ENCODE results near the gene TLX1. TPM values are rescaled to one million over a fixed set of nuclear protein-coding genes. Genes with fewer than 3 reads are reported as not detected.

TLX1 gene
- total RNA-seq, 4 donors from 2014 or later = not detected

DNA sequence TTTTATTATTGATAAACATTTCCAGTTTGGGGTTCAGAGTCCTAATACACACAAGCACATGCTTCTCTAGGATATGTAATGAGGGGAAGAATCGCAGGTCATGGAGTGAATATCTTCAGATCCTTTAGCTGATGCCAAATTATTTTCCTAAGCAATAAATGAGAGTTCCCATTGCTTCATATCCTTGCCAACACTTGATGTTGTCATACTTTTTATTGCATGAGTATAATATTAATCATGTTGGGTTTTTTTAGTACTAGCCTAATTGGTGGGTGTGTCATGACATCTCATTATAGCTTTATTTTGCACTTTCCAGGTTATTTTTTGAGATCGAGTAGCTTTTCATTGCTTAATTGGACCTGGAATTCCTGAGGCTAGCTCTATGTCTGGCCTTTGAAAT, 35.3 kb downstream of the TLX1 start:
- intact Hi-C loops (cut with DNase I; ENCODE audit: low total_unique reads) = no loop called here
- in situ Hi-C loops (cut with MboI; ENCODE audit: low sequenced_read_pairs in 4 of 4) = no loop called here

DNA sequence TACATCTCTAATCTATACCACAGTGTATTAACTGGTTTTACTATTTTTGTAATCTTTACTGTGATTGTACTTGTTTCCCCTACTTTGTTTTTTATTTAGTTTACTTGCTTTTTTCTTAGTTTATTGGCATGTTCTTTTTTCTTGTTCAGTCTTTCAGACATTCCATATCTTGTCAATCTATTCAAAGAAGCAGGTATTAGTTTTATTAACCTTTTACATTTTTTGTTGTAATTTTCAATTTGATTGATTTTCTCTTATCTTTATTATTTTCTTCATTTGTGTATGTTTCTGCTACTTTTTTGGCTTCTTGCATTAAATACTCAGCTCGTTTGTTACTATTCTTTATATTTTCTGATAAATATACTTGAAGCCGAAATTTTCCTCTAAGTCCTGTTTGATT, 41.6 kb downstream of the TLX1 start:
- intact Hi-C loops (cut with DNase I; ENCODE audit: low total_unique reads) = no loop called here
- Histone ChIP-seq H3K4me1 (no peaks in the 10 kb centered on the region), H3K4me3 (no peak overlapping the region), H3K27ac (no peak overlapping the region), H3K36me3 (no peaks in the 10 kb centered on the region), H3K9me3 (peaks cover 0 to 12% (median 0%) of the 10 kb centered on the region in 3 donors), H3K27me3 (peaks cover 6 to 40% (median 24%) of the 10 kb centered on the region in 3 donors)
- no peak for TF ChIP-seq POLR2A (IDR thresholded peaks at IDR 0.05)
- TF ChIP-seq, protein P1, sequence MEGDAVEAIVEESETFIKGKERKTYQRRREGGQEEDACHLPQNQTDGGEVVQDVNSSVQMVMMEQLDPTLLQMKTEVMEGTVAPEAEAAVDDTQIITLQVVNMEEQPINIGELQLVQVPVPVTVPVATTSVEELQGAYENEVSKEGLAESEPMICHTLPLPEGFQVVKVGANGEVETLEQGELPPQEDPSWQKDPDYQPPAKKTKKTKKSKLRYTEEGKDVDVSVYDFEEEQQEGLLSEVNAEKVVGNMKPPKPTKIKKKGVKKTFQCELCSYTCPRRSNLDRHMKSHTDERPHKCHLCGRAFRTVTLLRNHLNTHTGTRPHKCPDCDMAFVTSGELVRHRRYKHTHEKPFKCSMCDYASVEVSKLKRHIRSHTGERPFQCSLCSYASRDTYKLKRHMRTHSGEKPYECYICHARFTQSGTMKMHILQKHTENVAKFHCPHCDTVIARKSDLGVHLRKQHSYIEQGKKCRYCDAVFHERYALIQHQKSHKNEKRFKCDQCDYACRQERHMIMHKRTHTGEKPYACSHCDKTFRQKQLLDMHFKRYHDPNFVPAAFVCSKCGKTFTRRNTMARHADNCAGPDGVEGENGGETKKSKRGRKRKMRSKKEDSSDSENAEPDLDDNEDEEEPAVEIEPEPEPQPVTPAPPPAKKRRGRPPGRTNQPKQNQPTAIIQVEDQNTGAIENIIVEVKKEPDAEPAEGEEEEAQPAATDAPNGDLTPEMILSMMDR (IDR thresholded peaks at IDR 0.05 in 4 of 5, conservative IDR thresholded peaks at IDR 0.05 in 1 of 5) = no peak
- in situ Hi-C loops (cut with MboI; ENCODE audit: low sequenced_read_pairs in 4 of 4) = no loop called here
- ATAC-seq (no peak), DNase-seq (no peak)

More for the DNA sequence above, 35.3 kb downstream of the TLX1 start:
- no peak overlapping the region for H3K27ac ChIP-seq
- peaks cover 0 to 3% of the 10 kb centered on the region in 2 donors for H3K4me1 ChIP-seq
- H3K36me3 ChIP-seq = no peaks in the 10 kb centered on the region
- peaks cover 26 to 35% (median 35%) of the 10 kb centered on the region in 3 donors for H3K27me3 ChIP-seq
- TF ChIP-seq POLR2A (IDR thresholded peaks at IDR 0.05) = no peak
- TF ChIP-seq, protein P1 (IDR thresholded peaks at IDR 0.05 in 4 of 5, conservative IDR thresholded peaks at IDR 0.05 in 1 of 5) = no peak
- DNase-seq (no peak), ATAC-seq (no peak)
- no peak overlapping the region for H3K4me3 ChIP-seq
- H3K9me3 ChIP-seq = no peaks in the 10 kb centered on the region

DNA sequence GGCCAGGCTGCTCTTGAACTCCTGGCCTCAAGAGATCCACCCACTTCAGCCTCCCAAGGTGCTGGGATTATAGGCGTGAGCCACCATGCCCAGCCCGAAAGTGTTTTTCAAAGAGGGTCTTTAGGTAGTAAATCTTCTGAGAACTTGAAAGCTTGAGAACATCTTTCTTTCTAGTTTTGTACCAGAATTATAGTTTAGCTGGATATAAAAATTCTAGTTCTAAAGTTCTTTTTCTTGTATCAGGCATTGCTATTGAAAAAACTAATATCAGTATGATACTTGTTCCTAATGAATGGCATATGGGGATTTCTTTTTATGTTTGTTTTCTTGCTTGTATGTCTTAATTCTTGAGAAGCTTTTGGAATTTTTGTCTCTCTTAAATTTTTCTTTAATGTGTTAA, 43.2 kb downstream of the TLX1 start:
- Histone ChIP-seq H3K9me3 (peaks cover 0 to 12% (median 0%) of the 10 kb centered on the region in 3 donors), H3K27ac (no peak overlapping the region), H3K4me1 (no peaks in the 10 kb centered on the region), H3K36me3 (no peaks in the 10 kb centered on the region), H3K27me3 (peaks cover 6 to 37% (median 22%) of the 10 kb centered on the region in 3 donors), H3K4me3 (no peak overlapping the region)
- ATAC-seq = no peak
- in situ Hi-C loops (cut with MboI; ENCODE audit: low sequenced_read_pairs in 4 of 4) = no loop called here
- no peak for DNase-seq
- no peak for TF ChIP-seq POLR2A (IDR thresholded peaks at IDR 0.05)
- TF ChIP-seq, protein P1 (IDR thresholded peaks at IDR 0.05 in 4 of 5, conservative IDR thresholded peaks at IDR 0.05 in 1 of 5) = no peak
- intact Hi-C loops (cut with DNase I; ENCODE audit: low total_unique reads) = no loop called here

DNA sequence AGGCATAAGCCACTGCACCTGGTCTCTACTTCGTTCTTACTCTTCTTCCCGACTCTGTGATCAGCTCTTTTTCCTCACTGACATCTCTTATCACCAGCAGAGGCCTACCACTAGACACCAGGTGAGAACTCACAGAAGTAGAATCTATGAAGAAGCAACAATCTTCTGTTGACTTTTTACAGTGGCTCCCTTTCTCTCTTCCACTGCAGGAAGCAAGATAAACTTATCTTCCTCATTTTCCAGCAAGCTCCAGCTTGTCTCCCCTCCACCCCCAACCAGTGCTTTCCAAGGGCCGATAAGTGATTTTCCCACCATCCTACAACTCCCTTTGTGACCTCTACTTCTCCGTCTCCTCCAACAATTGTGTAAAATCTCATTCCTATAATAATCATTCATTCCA, 45.5 kb downstream of the TLX1 start:
- TF ChIP-seq, protein P1 (IDR thresholded peaks at IDR 0.05 in 4 of 5, conservative IDR thresholded peaks at IDR 0.05 in 1 of 5) = no peak
- no peak for TF ChIP-seq POLR2A (IDR thresholded peaks at IDR 0.05)
- Histone ChIP-seq H3K4me3 (no peak overlapping the region), H3K27me3 (peaks cover 0 to 23% (median 13%) of the 10 kb centered on the region in 3 donors), H3K4me1 (no peaks in the 10 kb centered on the region), H3K27ac (no peak overlapping the region), H3K36me3 (no peaks in the 10 kb centered on the region), H3K9me3 (peaks cover 0 to 12% (median 0%) of the 10 kb centered on the region in 3 donors)
- in situ Hi-C loops (cut with MboI; ENCODE audit: low sequenced_read_pairs in 4 of 4) (no loop called here), intact Hi-C loops (cut with DNase I; ENCODE audit: low total_unique reads) (no loop called here)
- DNase-seq (no peak), ATAC-seq (no peak)

DNA sequence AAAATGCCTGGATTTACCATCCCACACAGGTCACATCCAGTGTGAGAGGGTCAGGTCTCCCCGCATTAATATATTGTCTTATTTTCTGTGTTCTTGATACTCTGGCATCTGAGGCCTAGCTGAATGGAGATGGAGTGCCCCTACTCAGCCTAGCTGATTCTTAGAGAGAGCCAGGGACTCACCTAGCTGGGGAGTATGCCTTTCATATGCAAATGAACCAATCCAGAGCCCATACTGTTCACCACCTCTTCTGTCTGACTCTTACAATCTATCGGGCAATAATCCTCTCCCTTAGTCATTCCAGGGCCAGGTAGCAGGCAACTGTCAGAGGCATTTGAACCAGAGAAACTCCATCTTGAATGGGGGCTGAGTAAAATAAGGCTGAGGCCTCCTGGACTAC, 51.8 kb downstream of the TLX1 start:
- intact Hi-C loops (cut with DNase I; ENCODE audit: low total_unique reads) (no loop called here), in situ Hi-C loops (cut with MboI; ENCODE audit: low sequenced_read_pairs in 4 of 4) (no loop called here)
- no peaks in the 10 kb centered on the region for H3K36me3 ChIP-seq
- H3K9me3 ChIP-seq = no peaks in the 10 kb centered on the region
- no peaks in the 10 kb centered on the region for H3K27me3 ChIP-seq
- ATAC-seq = no peak
- TF ChIP-seq, protein P1 (IDR thresholded peaks at IDR 0.05 in 4 of 5, conservative IDR thresholded peaks at IDR 0.05 in 1 of 5) = no peak
- no peak for TF ChIP-seq POLR2A (IDR thresholded peaks at IDR 0.05)
- no peak overlapping the region for H3K27ac ChIP-seq
- no peaks in the 10 kb centered on the region for H3K4me1 ChIP-seq
- DNase-seq = no peak
- no peak overlapping the region for H3K4me3 ChIP-seq
